HG02798 (cell line): ENCODE results near the gene UBE2V1.
"Not testable (repeated sequence)": the region's sequence is repeated elsewhere in the genome, so short reads cannot be mapped to it uniquely, and the experiment has no call there.

ENCODE experiments used
- ATAC-seq: cut with Tn5 transposase; IDR thresholded peaks from one replicate; pipeline ENCODE4 v1.9.1; 2021; ENCODE audit warnings: mild to moderate bottlenecking; ENCODE audit not compliant: unreplicated experiment, poor library complexity

The UBE2V1 gene

GRCh38 chr20:50116368-50116999, 3.5 kb upstream of the UBE2V1 start:
- no peak for ATAC-seq

- peak; percentile 86 for ATAC-seq
Observed at GRCh38 chr20:50115591-50116367, 2.8 kb upstream of the UBE2V1 start.

- no peak for ATAC-seq
Observed at GRCh38 chr20:50115041-50115512, 2.1 kb upstream of the UBE2V1 start.

GRCh38 chr20:50113420-50114224, 672 bp upstream of the UBE2V1 start:
- no peak for ATAC-seq

GRCh38 chr20:50111829-50112495, 988 bp downstream of the UBE2V1 start:
- no peak for ATAC-seq

- ATAC-seq, result no peak
Observed at GRCh38 chr20:50111120-50111828, 1.7 kb downstream of the UBE2V1 start.

- ATAC-seq, result peak; percentile 31
Observed at GRCh38 chr20:50110141-50111047, 2.6 kb downstream of the UBE2V1 start.

- no peak for ATAC-seq
Observed at GRCh38 chr20:50108556-50109235, 4.3 kb downstream of the UBE2V1 start.

- no peak for ATAC-seq
Observed at GRCh38 chr20:50107796-50108331, 5.1 kb downstream of the UBE2V1 start.

GRCh38 chr20:50107086-50107660, 5.8 kb downstream of the UBE2V1 start:
- ATAC-seq, result no peak

GRCh38 chr20:50106669-50107068, 6.3 kb downstream of the UBE2V1 start:
- ATAC-seq, result not testable (repeated sequence)

- not testable (repeated sequence) for ATAC-seq
Observed at GRCh38 chr20:50103464-50104107, 9.4 kb downstream of the UBE2V1 start.

GRCh38 chr20:50102551-50102950, 10.4 kb downstream of the UBE2V1 start:
- not testable (repeated sequence) for ATAC-seq

- no peak for ATAC-seq
Observed at GRCh38 chr20:50101887-50102286, 11.1 kb downstream of the UBE2V1 start.

- no peak for ATAC-seq
Observed at GRCh38 chr20:50101281-50101680, 11.7 kb downstream of the UBE2V1 start.

GRCh38 chr20:50100552-50100951, 12.4 kb downstream of the UBE2V1 start:
- ATAC-seq, result no peak

- no peak for ATAC-seq
Observed at GRCh38 chr20:50099565-50099991, 13.4 kb downstream of the UBE2V1 start.
